NCI-H146 (cell line): ENCODE data around the gene ERC2.

Experiments used
- DNase-seq: peaks from one replicate; lab custom pipeline; 2025; lab: John Stamatoyannopoulos, UW

Gene ERC2

GRCh38 chr3:55555873-55556618 is 912.2 kb downstream of the ERC2 start:
- DNase-seq: no peak

GRCh38 chr3:55554634-55555425 is 913.4 kb downstream of the ERC2 start:
- no peak for DNase-seq

GRCh38 chr3:55551644-55552043 is 916.6 kb downstream of the ERC2 start:
- DNase-seq: no peak

DNA sequence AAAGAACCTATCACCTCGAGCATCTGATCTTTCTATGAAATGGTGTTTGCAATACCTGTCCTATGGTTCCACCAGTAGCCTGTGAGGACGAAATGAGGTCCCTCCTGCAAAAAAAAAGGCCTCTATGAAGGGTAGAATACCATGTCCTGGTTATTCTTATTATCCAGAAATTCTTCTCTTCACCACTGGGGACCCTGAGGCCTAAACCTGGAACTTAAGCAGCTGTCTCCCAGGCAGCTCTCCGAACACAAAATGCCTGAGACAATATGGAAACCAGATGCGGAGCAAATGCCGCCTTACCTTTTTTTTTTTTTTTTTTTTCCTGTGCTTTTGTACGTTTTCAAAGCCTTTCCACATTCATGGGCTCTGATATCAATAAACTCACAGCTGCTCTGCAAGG is 919.1 kb downstream of the ERC2 start:
- no peak for DNase-seq

GRCh38 chr3:55546866-55547669 is 921.2 kb downstream of the ERC2 start:
- peak; percentile 83 for DNase-seq

- DNase-seq: no peak
These were observed 922.3 kb downstream of the ERC2 start for GRCh38 chr3:55545995-55546394.

GRCh38 chr3:55544219-55544618 is 924.0 kb downstream of the ERC2 start:
- peak; percentile 2 for DNase-seq

GRCh38 chr3:55543181-55543614 is 925.1 kb downstream of the ERC2 start:
- DNase-seq: no peak

DNA sequence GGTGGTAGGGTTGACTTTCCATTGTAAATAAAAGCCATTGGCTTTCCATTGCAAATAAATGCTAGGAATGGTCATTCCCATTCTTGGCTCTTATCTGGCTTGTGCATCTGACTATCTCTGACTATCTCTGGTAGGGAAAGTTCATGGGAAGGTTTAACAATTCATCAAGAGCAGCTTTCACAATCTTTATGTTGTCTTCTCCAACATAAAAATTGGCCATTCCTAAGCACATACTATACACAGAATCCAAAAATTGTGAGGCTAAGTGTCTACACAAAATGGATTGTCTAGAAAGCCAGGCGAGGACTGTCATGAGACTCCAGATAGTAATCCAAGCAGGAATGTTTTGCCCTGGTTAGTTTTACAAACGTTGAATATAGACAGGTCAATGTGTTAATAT is 926.8 kb downstream of the ERC2 start:
- DNase-seq: no peak

- DNase-seq: no peak
These were observed 927.3 kb downstream of the ERC2 start for GRCh38 chr3:55541016-55541415.

DNA sequence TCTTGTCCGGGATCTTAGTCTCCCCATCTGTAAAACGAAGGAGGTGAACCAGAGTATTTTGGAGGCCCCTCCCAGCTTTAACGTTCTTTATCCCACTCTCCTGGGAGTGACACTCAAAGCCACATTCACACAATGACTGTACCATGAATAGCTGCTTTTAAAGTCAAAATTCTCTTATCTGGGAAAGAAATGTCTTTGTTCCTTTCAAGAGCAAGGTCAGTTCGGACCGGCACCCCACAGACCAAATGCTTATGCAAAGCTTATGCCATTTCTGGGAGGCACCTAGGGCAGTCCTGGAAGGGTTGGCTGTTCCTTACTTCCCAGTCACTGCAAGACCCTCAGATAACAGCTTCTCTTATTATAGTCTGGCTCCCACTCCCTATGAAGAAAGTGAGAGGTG is 927.7 kb downstream of the ERC2 start:
- no peak for DNase-seq

GRCh38 chr3:55538158-55538557 is 930.1 kb downstream of the ERC2 start:
- DNase-seq: peak; percentile 84

DNA sequence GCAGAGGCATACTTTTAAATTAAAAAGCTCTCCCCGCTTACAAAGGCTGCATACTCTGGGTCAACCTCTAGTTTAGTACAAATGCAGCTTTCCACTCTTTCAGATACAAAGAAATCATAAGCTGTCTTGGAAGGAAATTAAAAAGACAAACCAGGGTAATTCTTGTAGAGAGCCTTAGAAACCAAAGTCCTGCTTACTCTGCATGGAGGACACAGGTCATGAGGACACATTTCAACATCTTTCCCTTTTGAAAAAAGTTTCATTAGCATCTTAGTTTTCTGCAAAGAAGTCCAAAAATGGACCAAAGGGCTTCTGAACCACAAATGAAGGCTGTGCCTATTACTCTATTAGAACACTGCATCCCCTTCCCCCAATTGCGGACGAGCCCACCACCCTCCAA is 930.7 kb downstream of the ERC2 start:
- DNase-seq: no peak

DNA sequence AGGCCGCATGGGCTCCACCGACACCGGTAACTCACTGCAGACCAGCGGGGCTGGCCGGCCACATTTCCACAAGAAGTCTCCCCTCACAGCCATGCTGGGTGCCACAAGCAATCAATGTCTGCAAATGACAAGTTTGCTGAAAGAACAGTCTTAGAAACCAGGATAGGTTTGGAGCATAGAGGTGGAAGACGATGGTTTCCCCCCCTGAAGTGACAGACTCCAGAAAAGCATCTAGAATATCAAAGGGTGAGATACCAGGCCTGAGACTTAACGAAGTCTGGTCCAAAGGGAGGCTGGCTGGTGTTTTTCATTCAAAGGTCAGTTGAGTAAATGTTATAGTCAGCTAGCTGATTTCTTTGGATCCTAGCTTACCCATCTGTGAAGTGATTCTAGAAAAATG is 931.1 kb downstream of the ERC2 start:
- DNase-seq: no peak

GRCh38 chr3:55534876-55535275 is 933.4 kb downstream of the ERC2 start:
- no peak for DNase-seq

GRCh38 chr3:55532806-55533205 is 935.5 kb downstream of the ERC2 start:
- DNase-seq: no peak

DNA sequence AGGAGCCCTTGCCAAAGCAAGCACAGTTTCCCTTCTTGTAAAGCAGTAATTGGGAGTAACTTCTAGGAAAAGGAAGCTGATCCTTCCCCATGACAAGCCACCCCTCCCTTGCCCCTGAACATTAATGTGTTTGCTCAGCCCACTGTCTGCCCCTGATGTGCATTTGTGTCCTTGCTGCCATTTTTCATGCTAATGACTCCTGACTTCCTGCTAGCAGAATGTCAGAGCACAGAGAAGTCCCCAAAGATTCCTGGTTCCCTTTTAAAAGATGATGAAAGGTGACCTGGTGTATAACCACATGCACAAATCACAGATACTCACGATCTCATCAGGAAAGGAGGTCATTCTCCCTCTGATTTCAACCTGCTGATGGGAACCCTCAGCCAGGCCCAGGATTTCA is 936.9 kb downstream of the ERC2 start:
- peak; percentile 5 for DNase-seq

DNA sequence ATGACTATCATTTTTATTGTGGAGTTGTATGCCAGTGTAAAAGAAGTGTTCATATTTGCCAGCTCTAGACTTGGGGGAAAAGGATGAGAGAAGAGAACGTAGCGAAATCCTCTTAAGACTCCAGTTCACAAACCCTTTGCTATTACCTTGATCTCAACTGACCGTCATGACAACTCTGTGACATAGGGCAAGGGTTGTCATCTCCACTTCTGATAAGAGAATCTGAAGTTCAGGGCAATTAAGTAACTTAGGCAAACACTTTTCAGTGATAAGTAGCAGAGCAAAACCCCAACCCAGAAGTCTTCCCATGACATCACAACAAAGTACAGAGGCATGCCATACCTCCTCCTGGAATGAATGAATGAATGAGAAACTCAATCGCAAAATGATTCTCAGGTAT is 940.9 kb downstream of the ERC2 start:
- DNase-seq: no peak

GRCh38 chr3:55526332-55527030 is 941.8 kb downstream of the ERC2 start:
- peak; percentile 70 for DNase-seq

GRCh38 chr3:55525436-55525835 is 942.8 kb downstream of the ERC2 start:
- DNase-seq: no peak

DNA sequence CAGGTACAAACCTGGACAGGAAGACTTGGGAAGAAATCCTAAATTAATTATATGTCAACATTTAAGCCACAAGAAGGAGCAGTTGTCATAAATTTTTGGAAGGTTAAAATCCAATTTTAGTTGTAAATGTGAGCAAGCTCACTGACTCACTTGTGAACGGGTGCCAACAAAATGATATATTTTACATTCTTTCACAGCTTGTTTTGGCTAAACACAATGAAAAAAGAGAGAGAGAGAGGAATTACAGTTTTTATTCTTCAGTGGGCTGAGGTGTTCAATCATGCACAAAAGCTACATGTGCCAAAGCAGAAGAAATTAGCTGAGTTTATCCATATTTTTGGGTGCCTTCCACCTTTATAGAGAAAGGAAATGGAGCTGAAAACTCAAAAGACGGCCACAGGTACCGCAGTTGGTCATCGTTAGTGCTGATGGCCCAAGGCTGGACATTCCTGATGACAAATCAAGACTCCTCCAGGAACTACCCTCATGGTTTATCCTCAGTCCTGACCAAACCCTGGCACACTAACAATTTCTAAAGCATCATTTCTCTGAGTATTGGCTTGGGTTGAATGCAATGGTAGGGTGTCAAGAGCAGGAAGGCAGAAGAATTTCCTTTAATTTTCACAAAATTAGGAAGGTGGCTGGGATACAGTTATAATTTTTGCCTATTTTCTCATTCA is 943.6 kb downstream of the ERC2 start:
- no peak for DNase-seq
